ENCODE results near the gene SREBF2. TPM values are rescaled to one million over a fixed set of nuclear protein-coding genes. Genes with fewer than 3 reads are reported as not detected.
A peak's percentile ranks its signal among the peaks of the same experiment; 100 is the strongest.

The SREBF2 gene
- total and polyA plus RNA-seq, 10 of the 15 experiments (the other 5 are each of a cell fraction or from before 2014, with no cell fraction given): 2.4 to 177 (median 78.8) TPM

DNA sequence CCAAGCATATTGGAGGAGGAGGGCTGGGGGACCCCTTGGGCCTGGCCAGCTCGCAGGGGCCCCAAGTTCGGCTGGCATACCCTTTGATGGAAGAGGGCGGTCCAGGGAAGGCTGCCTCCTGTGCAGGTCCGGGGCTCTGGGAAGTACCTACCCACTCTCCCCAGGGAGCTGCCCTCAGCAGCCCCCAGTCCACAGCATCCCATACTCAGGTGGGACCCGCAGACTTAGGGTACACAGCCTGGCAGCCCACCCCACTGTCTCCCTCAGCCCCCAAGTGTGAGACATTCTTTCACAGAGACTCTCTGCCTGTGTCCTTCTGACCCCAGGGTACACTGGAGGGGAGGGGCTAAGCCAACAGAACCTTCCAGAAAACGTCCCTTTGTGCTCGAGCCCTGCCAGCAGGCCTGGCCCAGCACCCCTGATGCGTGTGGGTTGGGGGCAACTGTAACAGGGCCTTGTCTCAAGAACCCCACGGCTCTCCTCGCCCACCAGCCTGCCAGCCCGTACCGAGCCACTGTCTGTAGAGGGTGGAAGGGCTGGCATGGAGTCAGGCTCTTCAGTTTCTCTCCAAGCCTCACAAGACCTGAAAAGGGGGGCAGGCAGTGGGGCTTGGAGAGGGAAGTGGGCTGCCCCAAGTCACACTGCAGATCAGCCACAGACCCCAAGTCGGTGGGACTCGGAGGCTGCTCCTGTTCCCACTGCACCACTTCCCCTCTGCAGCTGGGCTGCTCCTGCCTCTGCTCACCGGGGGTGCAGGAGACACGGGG lies 100.7 kb downstream of the SREBF2 start:
- ATAC-seq: no peak
- no peak for FAIRE-seq
- H3K36me3 ChIP-seq (ENCODE audit: control insufficient read depth in 2 of 2, insufficient read depth in 2 of 2, low read length in 1 of 2): peaks cover 3 to 7% of the 10 kb centered on the region in 2 experiments; a peak in 3 of 4 replicates
- ChIA-PET RAD21 (ENCODE audit: unreplicated experiment) (interaction anchor here (8.6 kb wide), 1 partner anchor 9 kb away, joined by 408 read pairs; the partner anchor contains the start of gene TNFRSF13C), CTCF (interaction anchor here (0.8 to 8.3 kb wide), 4 partner anchors 9 to 237 kb away, joined by 3 to 234 read pairs (median 5); partner anchors contain the start of gene TNFRSF13C), POLR2A (interaction anchor here (0.5 to 12.6 kb wide), 3 partner anchors 12 to 81 kb away, joined by 11 to 599 read pairs (median 145); partner anchors contain the start of genes CENPM, SHISA8, SMIM45 and TNFRSF13C), SMC1A (ENCODE audit: uncharacterized antibody, unreplicated experiment) (interaction anchor here (1.1 to 11.9 kb wide), 5 partner anchors 9 to 71 kb away, joined by 3 to 321 read pairs (median 13); partner anchors contain the start of genes CENPM and TNFRSF13C)
- no TSS peak for BruUV-seq (replicated peaks)
- H3K27ac ChIP-seq (ENCODE audit: control insufficient read depth, insufficient read depth): peak overlapping the region; percentile 84
- DNase-seq (ENCODE audit: low read depth, low spot score): no peak
- peak overlapping the region; percentile 20; the same call in 1 of the 2 replicates for H2AFZ ChIP-seq (ENCODE audit: control insufficient read depth, low read depth, low read length)
- H4K20me1 ChIP-seq (ENCODE audit: control insufficient read depth, insufficient read depth): no peaks in the 10 kb centered on the region
- peak overlapping the region; percentile 34 for H3K9ac ChIP-seq (ENCODE audit: control insufficient read depth, insufficient read depth, low read length)
- WGBS (ENCODE audit: insufficient coverage, insufficient replicate concordance, low lambda C conversion rate, missing lambda C conversion rate): 48% methylated on average over 16 of the region's 16 CpGs
- H3K27me3 ChIP-seq (replicated peaks in 1 of 2; ENCODE audit: control insufficient read depth in 2 of 2, insufficient read depth in 2 of 2, low read length in 1 of 2): no peaks in the 10 kb centered on the region
- peaks cover 81% of the 10 kb centered on the region for H3K4me1 ChIP-seq (ENCODE audit: control insufficient read depth, insufficient read depth, low read length)
- peak overlapping the region; percentile 45; the same call in 1 of the 2 replicates for H3K4me2 ChIP-seq (ENCODE audit: control insufficient read depth, insufficient read depth)
- no peak overlapping the region for H3K4me3 ChIP-seq
- intact Hi-C loops (cut with micrococcal nuclease; ENCODE audit: unreplicated experiment) (no loop called here), in situ Hi-C loops (cut with MboI) (no loop called here)
- H3K9me3 ChIP-seq (replicated peaks; ENCODE audit: control insufficient read depth, insufficient read depth, low read length): no peaks in the 10 kb centered on the region
- peaks cover 10% of the 10 kb centered on the region for H3K79me2 ChIP-seq (ENCODE audit: control insufficient read depth, insufficient read depth, low read length)
- TF ChIP-seq CREM (IDR thresholded peaks at IDR 0.05; ENCODE audit: low read depth): no peak
- no peak for TF ChIP-seq JUND (IDR thresholded peaks at IDR 0.05; ENCODE audit: low read depth, low read length)
- peak; percentile 33; the same call in 1 of the 2 replicates for TF ChIP-seq IKZF1 (conservative IDR thresholded peaks at IDR 0.05)
- TF ChIP-seq RELA (IDR thresholded peaks at IDR 0.05; ENCODE audit: borderline replicate concordance, partially characterized antibody): no peak
- TF ChIP-seq SPI1 (IDR thresholded peaks at IDR 0.05; ENCODE audit: borderline replicate concordance, insufficient read depth, low read depth, low read length): peak; percentile 71; the same call in 1 of the 2 replicates
- no peak for TF ChIP-seq RAD51 (IDR thresholded peaks at IDR 0.05)
- no peak for TF ChIP-seq BMI1 (IDR thresholded peaks at IDR 0.05; ENCODE audit: borderline replicate concordance)
- TF ChIP-seq MEF2B (IDR thresholded peaks at IDR 0.05; ENCODE audit: partially characterized antibody, poor library complexity, severe bottlenecking): peak; percentile 84
- TF ChIP-seq, protein P1, sequence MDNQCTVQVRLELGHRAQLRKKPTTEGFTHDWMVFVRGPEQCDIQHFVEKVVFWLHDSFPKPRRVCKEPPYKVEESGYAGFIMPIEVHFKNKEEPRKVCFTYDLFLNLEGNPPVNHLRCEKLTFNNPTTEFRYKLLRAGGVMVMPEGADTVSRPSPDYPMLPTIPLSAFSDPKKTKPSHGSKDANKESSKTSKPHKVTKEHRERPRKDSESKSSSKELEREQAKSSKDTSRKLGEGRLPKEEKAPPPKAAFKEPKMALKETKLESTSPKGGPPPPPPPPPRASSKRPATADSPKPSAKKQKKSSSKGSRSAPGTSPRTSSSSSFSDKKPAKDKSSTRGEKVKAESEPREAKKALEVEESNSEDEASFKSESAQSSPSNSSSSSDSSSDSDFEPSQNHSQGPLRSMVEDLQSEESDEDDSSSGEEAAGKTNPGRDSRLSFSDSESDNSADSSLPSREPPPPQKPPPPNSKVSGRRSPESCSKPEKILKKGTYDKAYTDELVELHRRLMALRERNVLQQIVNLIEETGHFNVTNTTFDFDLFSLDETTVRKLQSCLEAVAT (IDR thresholded peaks at IDR 0.05): 0 out of 2 replicates have a peak, but pooled peaks have one; percentile 25
- TF ChIP-seq ASH2L (IDR thresholded peaks at IDR 0.05; ENCODE audit: borderline replicate concordance, low read depth): no peak
- no peak for TF ChIP-seq POLR2AphosphoS5 (IDR thresholded peaks at IDR 0.05; ENCODE audit: low read length)
- no peak for TF ChIP-seq STAT3 (IDR thresholded peaks at IDR 0.05; ENCODE audit: low read depth, low read length)
- TF ChIP-seq SREBF1 (IDR thresholded peaks at IDR 0.05; ENCODE audit: low read length): no peak
- peak; percentile 47; the same call in 1 of the 2 replicates for TF ChIP-seq POLR2A (IDR thresholded peaks at IDR 0.05; ENCODE audit: low read depth, low read length)
- TF ChIP-seq, protein P2, sequence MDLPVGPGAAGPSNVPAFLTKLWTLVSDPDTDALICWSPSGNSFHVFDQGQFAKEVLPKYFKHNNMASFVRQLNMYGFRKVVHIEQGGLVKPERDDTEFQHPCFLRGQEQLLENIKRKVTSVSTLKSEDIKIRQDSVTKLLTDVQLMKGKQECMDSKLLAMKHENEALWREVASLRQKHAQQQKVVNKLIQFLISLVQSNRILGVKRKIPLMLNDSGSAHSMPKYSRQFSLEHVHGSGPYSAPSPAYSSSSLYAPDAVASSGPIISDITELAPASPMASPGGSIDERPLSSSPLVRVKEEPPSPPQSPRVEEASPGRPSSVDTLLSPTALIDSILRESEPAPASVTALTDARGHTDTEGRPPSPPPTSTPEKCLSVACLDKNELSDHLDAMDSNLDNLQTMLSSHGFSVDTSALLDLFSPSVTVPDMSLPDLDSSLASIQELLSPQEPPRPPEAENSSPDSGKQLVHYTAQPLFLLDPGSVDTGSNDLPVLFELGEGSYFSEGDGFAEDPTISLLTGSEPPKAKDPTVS (IDR thresholded peaks at IDR 0.05; ENCODE audit: low read depth, low read length): 0 out of 2 replicates have a peak, but pooled peaks have one; percentile 75
- TF ChIP-seq, protein P3, sequence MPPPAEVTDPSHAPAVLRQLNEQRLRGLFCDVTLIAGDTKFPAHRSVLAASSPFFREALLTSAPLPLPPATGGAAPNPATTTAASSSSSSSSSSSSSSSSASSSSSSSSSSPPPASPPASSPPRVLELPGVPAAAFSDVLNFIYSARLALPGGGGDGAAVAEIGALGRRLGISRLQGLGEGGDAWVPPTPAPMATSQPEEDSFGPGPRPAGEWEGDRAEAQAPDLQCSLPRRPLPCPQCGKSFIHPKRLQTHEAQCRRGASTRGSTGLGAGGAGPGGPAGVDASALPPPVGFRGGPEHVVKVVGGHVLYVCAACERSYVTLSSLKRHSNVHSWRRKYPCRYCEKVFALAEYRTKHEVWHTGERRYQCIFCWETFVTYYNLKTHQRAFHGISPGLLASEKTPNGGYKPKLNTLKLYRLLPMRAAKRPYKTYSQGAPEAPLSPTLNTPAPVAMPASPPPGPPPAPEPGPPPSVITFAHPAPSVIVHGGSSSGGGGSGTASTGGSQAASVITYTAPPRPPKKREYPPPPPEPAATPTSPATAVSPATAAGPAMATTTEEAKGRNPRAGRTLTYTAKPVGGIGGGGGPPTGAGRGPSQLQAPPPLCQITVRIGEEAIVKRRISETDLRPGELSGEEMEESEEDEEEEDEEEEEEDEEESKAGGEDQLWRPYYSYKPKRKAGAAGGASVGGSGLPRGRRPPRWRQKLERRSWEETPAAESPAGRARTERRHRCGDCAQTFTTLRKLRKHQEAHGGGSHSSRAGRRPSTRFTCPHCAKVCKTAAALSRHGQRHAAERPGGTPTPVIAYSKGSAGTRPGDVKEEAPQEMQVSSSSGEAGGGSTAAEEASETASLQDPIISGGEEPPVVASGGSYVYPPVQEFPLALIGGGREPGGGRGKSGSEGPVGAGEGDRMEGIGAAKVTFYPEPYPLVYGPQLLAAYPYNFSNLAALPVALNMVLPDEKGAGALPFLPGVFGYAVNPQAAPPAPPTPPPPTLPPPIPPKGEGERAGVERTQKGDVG (CRISPR knock-in tag; IDR thresholded peaks at IDR 0.05): no peak
- TF ChIP-seq YY1 (IDR thresholded peaks at IDR 0.05; ENCODE audit: low read depth, low read length): no peak
